ENCODE data around the gene RPL31.

Gene RPL31

DNA sequence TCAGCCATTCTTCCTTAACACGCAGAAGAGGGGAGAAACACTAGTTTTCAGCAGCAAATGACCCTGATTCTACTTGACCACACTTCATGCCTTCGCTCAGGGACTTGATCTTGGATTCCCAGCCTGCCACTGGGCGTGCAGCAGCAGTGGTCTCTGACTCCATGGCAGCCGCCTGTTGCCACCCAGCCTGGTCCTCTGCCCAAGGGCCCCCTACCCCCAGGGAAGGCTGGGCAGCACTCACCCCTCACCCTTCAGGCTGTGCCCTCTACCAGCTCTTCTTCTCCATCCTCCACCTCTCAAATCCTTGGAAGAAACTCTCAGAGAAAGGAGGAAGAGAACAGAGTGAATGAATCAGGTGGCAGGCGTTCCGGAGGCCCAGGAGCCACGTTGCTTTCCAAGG lies 32.1 kb upstream of the RPL31 start:
- no peak for DNase-seq (ENCODE audit: low read depth)
- no peak overlapping the region for H3K4me3 ChIP-seq (ENCODE audit: low read depth, low read length)
- TF ChIP-seq POLR2A (IDR thresholded peaks at IDR 0.05; ENCODE audit: extremely low read depth, insufficient read length) (no peak), MYC (IDR thresholded peaks at IDR 0.05; ENCODE audit: low read depth, low read length) (no peak)
- TF ChIP-seq, protein P1, sequence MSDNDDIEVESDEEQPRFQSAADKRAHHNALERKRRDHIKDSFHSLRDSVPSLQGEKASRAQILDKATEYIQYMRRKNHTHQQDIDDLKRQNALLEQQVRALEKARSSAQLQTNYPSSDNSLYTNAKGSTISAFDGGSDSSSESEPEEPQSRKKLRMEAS (IDR thresholded peaks at IDR 0.05; ENCODE audit: low read depth, low read length) = no peak
- TF ChIP-seq, protein P2, sequence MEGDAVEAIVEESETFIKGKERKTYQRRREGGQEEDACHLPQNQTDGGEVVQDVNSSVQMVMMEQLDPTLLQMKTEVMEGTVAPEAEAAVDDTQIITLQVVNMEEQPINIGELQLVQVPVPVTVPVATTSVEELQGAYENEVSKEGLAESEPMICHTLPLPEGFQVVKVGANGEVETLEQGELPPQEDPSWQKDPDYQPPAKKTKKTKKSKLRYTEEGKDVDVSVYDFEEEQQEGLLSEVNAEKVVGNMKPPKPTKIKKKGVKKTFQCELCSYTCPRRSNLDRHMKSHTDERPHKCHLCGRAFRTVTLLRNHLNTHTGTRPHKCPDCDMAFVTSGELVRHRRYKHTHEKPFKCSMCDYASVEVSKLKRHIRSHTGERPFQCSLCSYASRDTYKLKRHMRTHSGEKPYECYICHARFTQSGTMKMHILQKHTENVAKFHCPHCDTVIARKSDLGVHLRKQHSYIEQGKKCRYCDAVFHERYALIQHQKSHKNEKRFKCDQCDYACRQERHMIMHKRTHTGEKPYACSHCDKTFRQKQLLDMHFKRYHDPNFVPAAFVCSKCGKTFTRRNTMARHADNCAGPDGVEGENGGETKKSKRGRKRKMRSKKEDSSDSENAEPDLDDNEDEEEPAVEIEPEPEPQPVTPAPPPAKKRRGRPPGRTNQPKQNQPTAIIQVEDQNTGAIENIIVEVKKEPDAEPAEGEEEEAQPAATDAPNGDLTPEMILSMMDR (IDR thresholded peaks at IDR 0.05; ENCODE audit: low read depth, low read length) = no peak

DNA sequence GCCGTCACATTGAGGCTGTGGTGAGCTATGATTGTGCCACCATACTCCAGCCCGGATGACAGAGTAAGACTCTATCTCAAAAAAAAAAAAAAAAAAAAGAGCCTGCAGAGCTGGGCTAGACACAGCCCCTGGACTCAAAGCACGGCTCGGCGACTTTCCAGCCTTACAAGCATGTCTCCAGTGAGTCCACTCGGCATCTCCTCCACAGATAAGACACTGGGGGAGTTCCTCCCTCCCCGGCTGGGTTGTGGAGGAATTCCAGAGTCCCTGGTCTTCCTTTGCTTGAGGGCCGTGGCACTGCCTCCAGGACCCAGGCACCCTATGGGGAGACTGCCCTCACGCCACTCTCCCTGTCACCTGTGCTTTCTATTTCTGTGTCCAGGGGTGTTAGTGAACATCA lies 30.9 kb upstream of the RPL31 start:
- DNase-seq (ENCODE audit: low read depth) = no peak
- no peak overlapping the region for H3K4me3 ChIP-seq (ENCODE audit: low read depth, low read length)
- TF ChIP-seq, protein P1 (IDR thresholded peaks at IDR 0.05; ENCODE audit: low read depth, low read length) = no peak
- TF ChIP-seq POLR2A (IDR thresholded peaks at IDR 0.05; ENCODE audit: extremely low read depth, insufficient read length) (no peak), MYC (IDR thresholded peaks at IDR 0.05; ENCODE audit: low read depth, low read length) (no peak)
- TF ChIP-seq, protein P2 (IDR thresholded peaks at IDR 0.05; ENCODE audit: low read depth, low read length) = no peak

DNA sequence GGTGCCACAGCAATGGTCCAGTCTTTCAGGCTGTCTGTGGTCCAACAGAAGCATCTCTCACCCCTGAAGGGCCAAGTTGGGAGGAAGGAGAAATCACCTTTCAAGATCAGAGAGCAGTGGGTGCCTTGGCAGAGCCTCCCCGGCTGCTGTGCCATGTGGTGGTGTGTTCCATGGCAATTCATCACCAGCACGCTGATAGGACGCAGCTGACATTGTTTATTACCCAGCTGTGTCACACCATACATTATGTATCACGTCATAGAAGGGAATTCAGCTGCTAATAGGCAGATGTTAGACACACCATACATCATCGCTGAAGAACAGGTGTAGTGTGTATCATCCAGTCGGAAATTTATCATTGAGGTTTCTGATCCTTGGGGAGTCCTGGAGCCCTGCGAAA lies 29.6 kb upstream of the RPL31 start:
- H3K4me3 ChIP-seq (ENCODE audit: low read depth, low read length) = no peak overlapping the region
- DNase-seq (ENCODE audit: low read depth) = no peak
- TF ChIP-seq POLR2A (IDR thresholded peaks at IDR 0.05; ENCODE audit: extremely low read depth, insufficient read length) (no peak), MYC (IDR thresholded peaks at IDR 0.05; ENCODE audit: low read depth, low read length) (no peak)

DNA sequence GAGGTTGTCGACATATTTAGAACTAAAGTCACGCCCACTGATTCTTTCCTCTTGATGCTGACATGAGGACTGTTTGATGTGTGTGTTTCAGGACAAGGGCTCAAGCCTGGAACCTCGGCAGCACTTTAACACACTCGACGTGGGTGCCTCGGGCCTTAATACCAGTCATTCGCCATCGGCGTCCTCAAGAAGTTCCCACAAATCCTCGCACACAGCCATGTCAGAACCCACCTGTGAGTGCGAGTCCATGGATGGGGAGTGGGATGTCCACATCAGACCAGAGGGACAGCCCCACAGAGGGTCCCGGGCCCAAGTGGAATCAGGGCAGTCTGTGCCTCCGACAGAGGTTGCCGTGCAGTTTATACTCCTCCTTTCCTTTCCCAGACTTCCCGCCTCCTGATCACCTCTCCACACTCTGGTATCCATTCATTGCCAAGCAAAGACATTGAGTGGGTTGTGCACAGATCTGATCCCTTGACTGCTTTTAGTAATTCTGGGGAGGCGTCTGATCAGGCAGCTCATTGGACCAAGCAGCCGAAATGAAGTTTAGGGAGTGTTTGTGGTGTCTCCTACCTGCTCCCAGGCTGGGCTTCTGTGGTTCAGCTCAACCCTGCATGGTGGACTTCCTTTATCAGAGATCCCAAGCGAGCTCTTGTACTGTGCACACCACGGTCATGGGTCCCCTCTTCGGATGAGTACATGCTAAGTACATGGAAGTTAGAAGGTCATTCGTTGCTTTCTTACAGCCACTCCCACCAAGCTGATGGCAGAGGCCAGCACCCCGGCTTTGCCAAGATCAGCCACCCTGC lies 27.2 kb upstream of the RPL31 start:
- H3K4me3 ChIP-seq (ENCODE audit: low read depth, low read length) = no peak overlapping the region
- TF ChIP-seq, protein P2 (IDR thresholded peaks at IDR 0.05; ENCODE audit: low read depth, low read length) = no peak
- TF ChIP-seq, protein P1 (IDR thresholded peaks at IDR 0.05; ENCODE audit: low read depth, low read length) = no peak
- TF ChIP-seq MYC (IDR thresholded peaks at IDR 0.05; ENCODE audit: low read depth, low read length) (no peak), POLR2A (IDR thresholded peaks at IDR 0.05; ENCODE audit: extremely low read depth, insufficient read length) (no peak)
- no peak for DNase-seq (ENCODE audit: low read depth)

DNA sequence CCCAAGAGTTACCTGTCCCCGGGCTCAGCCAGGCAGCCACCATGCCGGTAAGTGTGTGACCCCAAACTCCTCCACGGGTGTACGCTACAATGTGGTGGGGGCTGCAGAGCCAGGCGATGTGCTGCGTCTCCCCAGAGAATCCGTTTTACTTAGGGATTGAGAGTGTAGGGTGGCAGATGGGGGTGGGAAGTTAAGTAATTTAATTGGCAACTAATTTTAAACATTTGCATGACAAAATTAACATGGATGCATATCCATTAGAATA lies 26.6 kb upstream of the RPL31 start:
- no peak for TF ChIP-seq POLR2A (IDR thresholded peaks at IDR 0.05; ENCODE audit: extremely low read depth, insufficient read length)
- no peak for TF ChIP-seq MYC (IDR thresholded peaks at IDR 0.05; ENCODE audit: low read depth, low read length)
- TF ChIP-seq, protein P1 (IDR thresholded peaks at IDR 0.05; ENCODE audit: low read depth, low read length) = no peak
- TF ChIP-seq, protein P2 (IDR thresholded peaks at IDR 0.05; ENCODE audit: low read depth, low read length) = no peak
- DNase-seq (ENCODE audit: low read depth) = no peak
- no peak overlapping the region for H3K4me3 ChIP-seq (ENCODE audit: low read depth, low read length)

DNA sequence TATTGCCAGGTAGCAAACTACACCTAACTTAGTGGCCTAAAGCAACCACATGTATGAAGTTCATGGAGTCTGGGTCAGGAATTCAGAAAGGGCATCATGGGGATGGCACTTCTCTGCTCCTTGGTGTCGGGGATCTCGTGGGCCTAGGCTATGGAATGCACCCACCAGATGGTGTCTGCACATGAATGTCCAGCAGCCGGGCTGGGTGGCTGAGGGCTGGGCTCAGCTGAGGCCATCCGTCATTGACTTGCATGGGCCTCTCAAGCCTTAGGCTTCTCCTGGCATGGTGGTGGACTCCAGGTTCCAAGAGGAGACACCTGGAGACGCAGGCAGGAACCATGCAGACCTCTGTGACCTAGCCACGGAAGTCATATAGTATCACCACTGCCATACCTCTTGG lies 26.0 kb upstream of the RPL31 start:
- DNase-seq (ENCODE audit: low read depth) = no peak
- TF ChIP-seq, protein P1 (IDR thresholded peaks at IDR 0.05; ENCODE audit: low read depth, low read length) = no peak
- no peak for TF ChIP-seq MYC (IDR thresholded peaks at IDR 0.05; ENCODE audit: low read depth, low read length)
- TF ChIP-seq, protein P2 (IDR thresholded peaks at IDR 0.05; ENCODE audit: low read depth, low read length) = no peak
- TF ChIP-seq POLR2A (IDR thresholded peaks at IDR 0.05; ENCODE audit: extremely low read depth, insufficient read length) = no peak
- H3K4me3 ChIP-seq (ENCODE audit: low read depth, low read length) = no peak overlapping the region
